ENCODE measurements around the gene SPN. TPM values are rescaled to one million over a fixed set of nuclear protein-coding genes. Genes with fewer than 3 reads are reported as not detected.

Gene SPN
- total and polyA plus RNA-seq, 9 of the 15 experiments (the other 6 are each of a cell fraction or from before 2014, with no cell fraction given): 24.3 to 225 (median 79.4) TPM

GRCh38 chr16:29700253-29700987, 37.4 kb downstream of the SPN start (continued):
- TF ChIP-seq SFPQ (IDR thresholded peaks at IDR 0.05; ENCODE audit: low read depth, low read length) (no peak), TEAD1 (CRISPR knock-in tag; IDR thresholded peaks at IDR 0.05) (peak in 1 of 2 experiments; percentile 50; a peak in 1 of 4 replicates), ETS1 (conservative IDR thresholded peaks at IDR 0.05; ENCODE audit: control insufficient read depth, low read depth, low read length) (no peak)

DNA sequence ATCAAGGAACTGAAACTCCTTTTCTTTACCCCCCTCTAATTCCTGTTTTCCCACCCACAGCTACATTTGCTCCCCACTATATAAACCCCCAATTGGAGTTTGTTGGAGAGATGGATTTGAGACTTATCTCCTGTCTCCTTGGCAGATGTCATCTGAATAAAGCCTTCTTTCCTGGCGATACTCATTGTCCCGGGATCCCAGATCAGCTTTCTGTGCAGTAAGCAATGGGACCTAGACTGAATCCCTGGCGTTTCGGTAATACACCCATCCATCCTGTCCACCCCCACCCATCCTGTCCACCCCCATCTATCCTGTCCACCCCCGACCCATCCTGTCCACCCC, 38.1 kb downstream of the SPN start:
- no peak overlapping the region for H2AFZ ChIP-seq (ENCODE audit: low read depth, low read length)
- no peaks in the 10 kb centered on the region for H3K9me1 ChIP-seq (ENCODE audit: control insufficient read depth, insufficient read depth, low read length)
- ChIA-PET CTCF (ENCODE audit: low intra/inter-chr PET ratio) (interaction anchor here (0.6 to 1.5 kb wide), 3 partner anchors 115 to 305 kb away, joined by 3 to 5 read pairs (median 4); partner anchors contain the start of gene PAGR1), POLR2A (interaction anchor here (0.7 to 1.7 kb wide), 3 partner anchors 9 to 62 kb away, joined by 3 to 6 read pairs (median 3); no protein-coding TSS in a partner anchor)
- H3K27me3 ChIP-seq (ENCODE audit: control insufficient read depth in 2 of 2, insufficient read depth in 2 of 2, low read length in 2 of 2): no peaks in the 10 kb centered on the region
- H3K9me3 ChIP-seq (replicated peaks; ENCODE audit: control insufficient read depth, insufficient read depth, low read depth, low read length): no peaks in the 10 kb centered on the region
- BruUV-seq (replicated peaks): no TSS peak
- peaks cover 24% of the 10 kb centered on the region in 2 experiments for H3K4me1 ChIP-seq (replicated peaks in 1 of 2; ENCODE audit: control insufficient read depth in 2 of 2, insufficient read depth in 2 of 2, low read length in 2 of 2)
- in situ Hi-C loops (cut with MboI): no loop called here
- no peak overlapping the region for H3K27ac ChIP-seq (ENCODE audit: extremely low read depth, low read depth, low read length)
- intact Hi-C loops (cut with micrococcal nuclease): loop anchor here (5.0 to 10.0 kb wide), 3 partner anchors 84 to 321 kb away; partner anchors contain the start of genes C16orf92 and PAGR1
- H3K79me2 ChIP-seq (ENCODE audit: control insufficient read depth, insufficient read depth, low read length): no peaks in the 10 kb centered on the region
- no peak overlapping the region for H3K4me3 ChIP-seq
- FAIRE-seq: no peak
- no peaks in the 10 kb centered on the region for H4K20me1 ChIP-seq (replicated peaks; ENCODE audit: control insufficient read depth, insufficient read depth, low read length)
- no peak overlapping the region for H3K9ac ChIP-seq (ENCODE audit: insufficient read depth in 1 of 2, low read depth in 2 of 2, low read length in 2 of 2)
- 83% methylated on average over 2 of the region's 5 CpGs for WGBS (ENCODE audit: insufficient coverage, low coverage, missing lambda C conversion rate)
- ATAC-seq: no peak
- DNase-seq (ENCODE audit: extremely low read depth in 1 of 4, low spot score in 3 of 4): no peak
- no peak overlapping the region for H3K4me2 ChIP-seq (ENCODE audit: insufficient read depth, low read length)
- H3K36me3 ChIP-seq (ENCODE audit: control insufficient read depth, insufficient read depth, low read length): peaks cover 15% of the 10 kb centered on the region; the same call in 1 of the 3 replicates
- TF ChIP-seq TRIM24 (IDR thresholded peaks at IDR 0.05) (no peak), ELF4 (CRISPR knock-in tag; IDR thresholded peaks at IDR 0.05) (no peak), YBX1 (IDR thresholded peaks at IDR 0.05) (no peak), PRMT5 (CRISPR knock-in tag; IDR thresholded peaks at IDR 0.05) (no peak), MTF1 (CRISPR knock-in tag; IDR thresholded peaks at IDR 0.05; ENCODE audit: borderline replicate concordance) (no peak), ESRRB (CRISPR knock-in tag; IDR thresholded peaks at IDR 0.05; ENCODE audit: borderline replicate concordance) (no peak), PATZ1 (CRISPR knock-in tag; IDR thresholded peaks at IDR 0.05; ENCODE audit: borderline replicate concordance) (no peak), CBX2 (IDR thresholded peaks at IDR 0.05; ENCODE audit: insufficient read depth, low read length, poor library complexity, severe bottlenecking) (no peak)
- TF ChIP-seq, protein P1, sequence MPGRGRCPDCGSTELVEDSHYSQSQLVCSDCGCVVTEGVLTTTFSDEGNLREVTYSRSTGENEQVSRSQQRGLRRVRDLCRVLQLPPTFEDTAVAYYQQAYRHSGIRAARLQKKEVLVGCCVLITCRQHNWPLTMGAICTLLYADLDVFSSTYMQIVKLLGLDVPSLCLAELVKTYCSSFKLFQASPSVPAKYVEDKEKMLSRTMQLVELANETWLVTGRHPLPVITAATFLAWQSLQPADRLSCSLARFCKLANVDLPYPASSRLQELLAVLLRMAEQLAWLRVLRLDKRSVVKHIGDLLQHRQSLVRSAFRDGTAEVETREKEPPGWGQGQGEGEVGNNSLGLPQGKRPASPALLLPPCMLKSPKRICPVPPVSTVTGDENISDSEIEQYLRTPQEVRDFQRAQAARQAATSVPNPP (IDR thresholded peaks at IDR 0.05; ENCODE audit: borderline replicate concordance, insufficient read depth, insufficient read length): no peak
